Small intestine (tissue), 7 donors: ENCODE measurements around the gene HDAC4. TPM values are rescaled to one million over a fixed set of nuclear protein-coding genes. Genes with fewer than 3 reads are reported as not detected.

Source experiments
- DNase-seq, 2 donors: peaks; one replicate each; pipeline versions ENCODE4 v3.0.0 to v3.0.0-alpha.2; 2013
- FAIRE-seq: peaks from 2 replicates; lab custom pipeline; 2012; peaks lifted over from hg19 to GRCh38; lab: Jason Lieb, UNC
- H3K27ac ChIP-seq, 3 donors: one replicate each; pipeline ENCODE4 v1.5.1; 2013; ENCODE audit warnings: low read length in 2 of 3, mild to moderate bottlenecking in 2 of 3, control low read depth in 1 of 3, inconsistent platforms in 1 of 3, low read depth in 1 of 3, moderate library complexity in 1 of 3
- H3K27me3 ChIP-seq, 3 donors: one replicate each; pipeline ENCODE4 v1.6.1; 2013; ENCODE audit warnings: low read length in 3 of 3, inconsistent platforms in 1 of 3; ENCODE audit not compliant: control insufficient read depth in 3 of 3, insufficient read depth in 3 of 3
- H3K36me3 ChIP-seq, 3 donors: one replicate each; pipeline ENCODE4 v1.6.1; 2013; ENCODE audit warnings: low read length in 3 of 3, inconsistent platforms in 1 of 3, low read depth in 1 of 3, mild to moderate bottlenecking in 1 of 3, moderate library complexity in 1 of 3; ENCODE audit not compliant: control insufficient read depth in 3 of 3, insufficient read depth in 2 of 3
- H3K4me1 ChIP-seq, 3 donors: one replicate each; pipeline ENCODE4 v1.6.1; 2013; ENCODE audit warnings: low read length in 2 of 3, inconsistent platforms in 1 of 3, low read depth in 1 of 3, mild to moderate bottlenecking in 1 of 3, moderate library complexity in 1 of 3; ENCODE audit not compliant: control insufficient read depth in 3 of 3, insufficient read depth in 2 of 3
- H3K4me3 ChIP-seq, 3 donors: one replicate each; pipeline ENCODE4 v1.5.1; 2013; ENCODE audit warnings: low read length in 3 of 3, control low read depth in 1 of 3, inconsistent platforms in 1 of 3, low read depth in 1 of 3, mild to moderate bottlenecking in 1 of 3, moderate library complexity in 1 of 3
- H3K9me3 ChIP-seq, 2 donors: one replicate each; pipeline ENCODE4 v1.6.1; 2013; ENCODE audit warnings: low read depth in 1 of 2, low read length in 1 of 2; ENCODE audit not compliant: control insufficient read depth in 2 of 2, insufficient read depth in 1 of 2
- WGBS, 3 donors: extraction: QIAGEN DNeasy Blood & Tissue Kit; methylation state at CpG; one replicate each; pipeline ENCODE4 v1.1.7; 2013; 5-methylcytosine and 5-hydroxymethylcytosine counted together
- polyA plus RNA-seq, 4 donors: library from polyadenylated mRNA; stranded (reverse) in 3 of 4; unstranded in 1 of 4; fragments of 200-250 nt in 3 of 4; fragments of 120-200 nt in 1 of 4; gene quantifications; one replicate each; pipeline versions ENCODE4 v1.2.1 to v1.2.3, GENCODE V29; 2013
- donor health status: healthy with polysubstance abuse.
- donor health status: control.
- donor health status: control.
- donor health status: Bipolar disorder and iron deficiency.
- donor health status: healthy.

Gene HDAC4
- polyA plus RNA-seq, 4 donors = 3.1 to 11.3 (median 5.9) TPM

DNA sequence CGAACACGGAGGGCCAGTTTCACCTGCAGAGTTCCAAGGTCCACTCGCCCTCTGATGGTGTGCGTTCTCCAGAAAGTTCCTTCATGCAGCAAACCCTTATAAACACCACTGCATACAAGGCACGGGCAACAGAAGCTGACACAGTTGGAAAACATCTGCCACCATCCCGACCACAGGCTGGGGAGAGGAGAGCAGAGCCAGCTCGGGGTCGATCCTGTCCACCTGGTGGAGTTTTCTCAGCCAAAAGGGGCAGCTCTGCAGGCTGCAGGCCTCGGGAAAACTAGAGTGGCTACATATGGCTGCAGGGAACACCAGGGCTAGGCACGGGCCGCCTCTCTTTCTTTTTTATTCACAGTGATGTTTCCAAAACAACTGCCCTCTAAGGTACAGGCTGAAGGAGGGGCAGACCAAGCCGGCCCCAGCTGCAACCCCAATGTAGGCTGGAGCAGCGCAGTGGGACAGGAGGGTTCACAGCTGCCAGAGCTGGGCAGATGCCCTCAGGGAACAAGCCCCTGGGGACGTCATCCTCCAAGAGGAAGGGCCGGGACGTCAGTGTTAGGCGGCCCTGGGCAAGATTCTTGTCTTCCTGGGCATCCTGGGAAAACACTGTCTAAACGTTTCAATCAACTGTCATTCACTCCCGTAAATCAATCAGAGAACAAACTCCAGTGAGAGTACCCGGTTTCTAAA is 278.3 kb downstream of the HDAC4 start:
- Histone ChIP-seq H3K9me3 (no peaks in the 10 kb centered on the region), H3K27ac (no peak overlapping the region), H3K36me3 (peaks cover 8 to 57% (median 13%) of the 10 kb centered on the region in 3 donors), H3K27me3 (no peaks in the 10 kb centered on the region), H3K4me3 (no peak overlapping the region), H3K4me1 (no peaks in the 10 kb centered on the region)
- WGBS, 3 donors = 74 to 87% (median 84%) methylated on average over 20 of the region's 20 CpGs
- FAIRE-seq = no peak
- DNase-seq = no peak

DNA sequence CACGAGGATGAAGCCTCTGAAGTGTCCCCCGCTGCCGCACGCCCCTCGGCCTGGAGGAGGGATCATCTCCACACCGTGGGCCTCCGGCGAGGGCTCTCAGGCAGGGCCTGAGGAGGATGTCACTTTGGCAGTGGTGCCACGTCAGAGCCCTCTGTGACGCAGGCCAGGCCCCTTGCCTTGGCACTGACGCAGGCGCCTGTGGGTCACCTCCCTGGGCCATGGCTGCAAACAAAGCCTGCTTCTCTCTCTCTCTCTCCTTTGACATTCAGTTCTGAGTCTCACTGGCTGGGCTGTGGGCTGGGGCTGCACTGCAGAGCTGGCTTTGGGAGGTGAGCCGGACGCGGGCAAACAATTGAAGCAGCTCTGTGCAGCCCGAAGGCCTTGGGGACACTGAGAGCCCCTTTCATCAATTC is 279.2 kb downstream of the HDAC4 start:
- 74 to 94% (median 92%) methylated on average over 16 of the region's 16 CpGs for WGBS, 3 donors
- H3K27ac ChIP-seq = no peak overlapping the region
- FAIRE-seq (no peak), DNase-seq (no peak)
- no peaks in the 10 kb centered on the region for H3K27me3 ChIP-seq
- no peaks in the 10 kb centered on the region for H3K9me3 ChIP-seq
- no peaks in the 10 kb centered on the region for H3K4me1 ChIP-seq
- H3K4me3 ChIP-seq = no peak overlapping the region
- peaks cover 8 to 55% (median 13%) of the 10 kb centered on the region in 3 donors for H3K36me3 ChIP-seq

DNA sequence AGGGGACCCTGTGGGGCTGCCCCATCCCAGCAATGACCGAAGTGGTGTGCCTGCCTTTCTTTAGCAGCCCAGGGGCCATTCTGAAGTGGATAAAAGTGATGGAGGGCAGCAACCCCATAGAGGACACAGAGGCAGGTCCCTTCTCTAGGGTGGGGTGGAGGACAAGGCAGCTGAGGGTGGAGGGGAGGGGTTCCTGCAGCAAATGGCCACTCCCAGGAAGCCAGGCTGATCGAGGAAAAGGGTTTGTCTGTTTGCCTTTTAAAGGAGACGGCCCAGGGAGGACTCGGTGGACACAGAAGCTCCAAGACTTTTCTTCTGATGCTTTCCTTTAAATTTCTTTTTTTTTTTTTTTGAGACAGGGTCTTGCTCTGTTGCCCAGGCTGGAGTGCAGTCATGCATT is 280.2 kb downstream of the HDAC4 start:
- no peak for FAIRE-seq
- Histone ChIP-seq H3K4me3 (no peak overlapping the region), H3K27me3 (no peaks in the 10 kb centered on the region), H3K4me1 (no peaks in the 10 kb centered on the region), H3K27ac (no peak overlapping the region), H3K9me3 (no peaks in the 10 kb centered on the region), H3K36me3 (peaks cover 5 to 46% (median 7%) of the 10 kb centered on the region in 3 donors)
- WGBS, 3 donors = 55 to 67% (median 59%) methylated on average over 4 of the region's 4 CpGs
- DNase-seq = no peak

DNA sequence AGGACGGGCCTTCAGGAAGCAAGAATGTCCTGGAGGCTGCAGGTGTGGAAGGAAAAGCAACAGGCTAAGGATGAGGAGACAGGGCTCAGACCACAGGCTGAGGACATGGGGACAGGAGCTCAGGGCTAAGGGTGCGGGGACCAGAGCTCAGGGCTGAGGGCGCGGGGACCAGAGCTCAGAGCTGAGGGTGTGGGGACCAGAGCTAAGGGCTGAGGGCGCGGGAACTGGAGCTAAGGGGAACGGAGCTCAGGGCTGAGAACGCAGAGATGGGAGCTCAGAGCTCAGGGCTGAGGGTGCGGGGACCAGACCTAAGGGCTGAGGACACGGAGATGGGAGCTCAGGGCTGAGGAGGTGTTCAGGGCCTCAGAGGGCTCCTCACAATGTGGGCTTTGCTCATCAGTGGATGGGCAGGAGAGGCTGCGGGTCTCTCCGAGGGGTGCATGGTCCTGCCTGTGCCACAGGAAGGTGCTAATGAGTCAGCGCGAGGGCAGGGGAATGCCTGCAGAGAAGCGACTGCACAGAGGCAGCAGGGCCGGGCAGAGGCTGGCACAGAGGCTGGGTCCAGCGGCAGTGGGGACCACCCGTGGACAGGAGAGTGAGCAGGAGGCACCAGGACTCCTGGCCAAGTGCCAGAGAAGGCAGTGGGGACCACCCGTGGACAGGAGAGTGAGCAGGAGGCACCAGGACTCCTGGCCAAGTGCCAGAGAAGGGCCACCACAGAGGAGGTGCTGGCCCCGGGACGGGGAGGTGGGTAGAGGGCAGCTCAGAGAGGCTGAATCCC is 281.3 kb downstream of the HDAC4 start:
- no peak overlapping the region for H3K4me3 ChIP-seq
- no peaks in the 10 kb centered on the region for H3K27me3 ChIP-seq
- H3K4me1 ChIP-seq = peaks cover 0 to 2% (median 0%) of the 10 kb centered on the region in 3 donors
- 89 to 93% (median 91%) methylated on average over 21 of the region's 21 CpGs for WGBS, 3 donors
- FAIRE-seq (no peak), DNase-seq (no peak)
- H3K36me3 ChIP-seq = peaks cover 1 to 40% (median 2%) of the 10 kb centered on the region in 3 donors
- H3K9me3 ChIP-seq = no peaks in the 10 kb centered on the region
- no peak overlapping the region for H3K27ac ChIP-seq

DNA sequence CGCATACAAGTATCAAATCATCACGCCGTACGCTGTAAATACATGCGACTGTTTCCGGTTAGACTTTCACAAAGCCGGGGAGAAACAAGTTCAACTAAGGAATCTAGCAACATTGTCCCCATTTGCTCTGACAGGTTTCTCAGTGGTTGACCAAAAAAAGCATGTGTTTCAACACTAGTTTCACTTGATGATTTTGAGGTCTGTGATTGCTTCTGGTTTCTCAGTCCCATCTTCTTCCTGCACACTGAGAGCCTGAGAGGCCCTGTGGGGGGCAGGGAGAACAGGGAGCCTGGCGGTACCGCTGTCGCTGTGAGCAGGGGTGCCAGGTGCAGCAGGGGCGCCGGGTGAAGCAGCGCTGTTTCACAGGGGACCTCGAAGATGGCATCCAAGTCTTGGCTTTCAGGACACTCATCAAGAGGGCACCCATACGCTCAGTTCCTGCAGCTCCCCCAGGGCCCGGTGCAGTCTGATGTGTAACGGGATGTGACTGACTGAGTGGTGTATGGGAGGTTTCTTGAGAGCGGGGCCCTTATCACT is 282.1 kb downstream of the HDAC4 start:
- no peaks in the 10 kb centered on the region for H3K9me3 ChIP-seq
- no peak overlapping the region for H3K4me3 ChIP-seq
- H3K27me3 ChIP-seq = no peaks in the 10 kb centered on the region
- FAIRE-seq (no peak), DNase-seq (no peak)
- H3K4me1 ChIP-seq = peaks cover 0 to 10% (median 0%) of the 10 kb centered on the region in 3 donors
- no peak overlapping the region for H3K27ac ChIP-seq
- 69 to 83% (median 79%) methylated on average over 18 of the region's 18 CpGs for WGBS, 3 donors
- peaks cover 0 to 33% (median 1%) of the 10 kb centered on the region in 3 donors for H3K36me3 ChIP-seq

DNA sequence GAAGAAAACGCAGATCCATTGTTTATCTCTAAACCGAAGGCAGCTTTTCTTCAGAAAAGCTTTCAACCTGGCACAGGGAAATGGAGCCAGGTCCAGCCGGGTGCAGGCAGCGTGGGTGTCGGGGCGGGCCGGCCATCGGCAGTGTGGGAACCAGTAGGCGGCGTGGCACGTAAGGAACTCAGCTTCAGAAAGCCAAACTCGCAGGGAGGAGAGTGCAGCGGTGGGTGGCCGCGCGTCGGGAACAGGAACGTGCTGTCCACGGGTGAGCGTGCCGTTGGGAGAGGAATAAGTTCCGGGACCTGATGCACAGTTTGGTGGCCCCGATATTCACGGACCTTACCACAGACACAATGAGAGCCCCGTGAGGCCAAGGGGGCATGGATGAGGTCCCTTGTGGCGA is 282.6 kb downstream of the HDAC4 start:
- peaks cover 0 to 30% (median 1%) of the 10 kb centered on the region in 3 donors for H3K36me3 ChIP-seq
- no peak overlapping the region for H3K27ac ChIP-seq
- DNase-seq = no peak
- no peaks in the 10 kb centered on the region for H3K27me3 ChIP-seq
- no peak for FAIRE-seq
- no peaks in the 10 kb centered on the region for H3K9me3 ChIP-seq
- H3K4me1 ChIP-seq = peaks cover 0 to 14% (median 0%) of the 10 kb centered on the region in 3 donors
- H3K4me3 ChIP-seq = no peak overlapping the region
- 90 to 95% (median 92%) methylated on average over 26 of the region's 26 CpGs for WGBS, 3 donors

DNA sequence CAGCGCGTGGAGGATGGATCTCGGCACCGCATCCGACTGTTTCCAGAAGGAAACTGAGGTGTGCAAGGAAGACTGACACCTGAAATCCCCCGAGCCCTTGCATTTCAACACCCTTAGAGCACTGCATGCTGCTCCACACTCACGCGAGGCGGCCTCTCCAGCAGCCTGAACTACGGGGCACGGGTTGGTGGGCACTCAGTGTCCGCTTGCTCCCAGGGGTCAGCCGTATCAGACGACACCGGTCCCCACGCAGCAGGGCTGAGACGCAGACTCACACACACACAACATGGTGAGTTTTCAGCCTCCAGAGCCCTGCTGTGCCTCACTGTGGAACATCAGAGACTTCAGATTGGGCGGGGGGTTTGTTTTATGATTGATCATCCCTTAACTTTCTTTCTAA is 283.0 kb downstream of the HDAC4 start:
- peaks cover 0 to 30% (median 1%) of the 10 kb centered on the region in 3 donors for H3K36me3 ChIP-seq
- FAIRE-seq = no peak
- DNase-seq = no peak
- H3K27me3 ChIP-seq = no peaks in the 10 kb centered on the region
- 94 to 96% (median 95%) methylated on average over 18 of the region's 18 CpGs for WGBS, 3 donors
- H3K4me3 ChIP-seq = no peak overlapping the region
- no peaks in the 10 kb centered on the region for H3K9me3 ChIP-seq
- no peak overlapping the region for H3K27ac ChIP-seq
- H3K4me1 ChIP-seq = peaks cover 0 to 14% (median 0%) of the 10 kb centered on the region in 3 donors

DNA sequence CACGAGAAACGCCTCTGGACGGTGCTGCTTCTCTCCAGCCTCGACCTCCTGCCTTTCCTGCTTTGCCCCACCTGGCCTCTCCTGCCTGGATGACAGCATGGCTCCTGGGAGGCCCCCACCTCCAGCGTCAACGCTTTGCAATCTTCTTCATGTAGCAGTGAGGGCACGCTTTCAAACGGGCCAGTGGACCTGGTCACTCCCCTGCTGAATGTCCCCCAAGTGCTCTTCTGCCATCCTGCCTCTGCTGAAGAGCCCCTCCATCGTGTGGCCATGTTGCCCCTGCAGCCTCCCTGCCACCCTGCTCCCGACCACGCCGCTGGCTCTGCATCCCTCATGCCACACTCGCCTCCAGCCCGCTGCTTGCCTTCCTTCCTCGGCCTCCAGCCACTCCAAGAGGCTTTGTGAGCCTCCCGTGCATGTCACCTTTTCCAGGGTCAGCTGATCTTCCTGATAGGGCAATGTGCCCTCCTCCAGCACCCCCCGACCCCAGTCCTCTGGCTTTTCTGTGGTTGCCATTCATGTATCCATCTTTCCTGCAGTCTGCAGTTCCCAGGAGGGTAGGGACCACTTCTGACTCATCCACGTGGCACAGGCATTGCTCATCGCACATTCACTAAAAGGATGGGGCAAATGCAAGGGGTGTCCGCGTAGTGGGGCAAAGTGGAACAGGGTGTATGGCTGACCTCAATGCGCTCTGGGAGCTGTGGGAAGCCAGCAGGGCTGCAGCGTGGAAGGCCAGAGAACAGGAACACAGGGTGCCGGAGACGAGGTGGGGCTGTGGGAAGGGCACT is 284.2 kb downstream of the HDAC4 start:
- Histone ChIP-seq H3K36me3 (peaks cover 0 to 34% (median 1%) of the 10 kb centered on the region in 3 donors), H3K4me3 (no peak overlapping the region), H3K9me3 (no peaks in the 10 kb centered on the region), H3K27ac (no peak overlapping the region), H3K4me1 (peaks cover 0 to 17% (median 0%) of the 10 kb centered on the region in 3 donors), H3K27me3 (no peaks in the 10 kb centered on the region)
- WGBS, 3 donors = 79 to 90% (median 83%) methylated on average over 25 of the region's 25 CpGs
- no peak for FAIRE-seq
- DNase-seq = no peak
